Activated T-cell treated with anti-CD3 and anti-CD28 coated beads, Interleukin-2, amount 50 U/mL, for 24 hours (primary cell): ENCODE results near the gene KCTD6.

ENCODE experiments used
- DNase-seq: peaks from one replicate; pipeline ENCODE4 v3.0.0-alpha.2; 2020
- H3K27ac Mint-ChIP-seq: 2 replicates; pipeline ENCODE4 v1.8.0; 2020; ENCODE audit warnings: mild to moderate bottlenecking, mixed read lengths
- H3K27me3 Mint-ChIP-seq: 2 replicates; pipeline ENCODE4 v1.8.0; 2020; ENCODE audit warnings: mixed read lengths
- H3K36me3 Mint-ChIP-seq: 2 replicates; pipeline ENCODE4 v1.8.0; 2020; ENCODE audit warnings: low read depth, mixed read lengths
- H3K4me1 Mint-ChIP-seq: 2 replicates; pipeline ENCODE4 v1.8.0; 2020; ENCODE audit warnings: low read depth, mixed read lengths
- H3K4me3 Mint-ChIP-seq: 2 replicates; pipeline ENCODE4 v1.8.0; 2020; ENCODE audit warnings: mild to moderate bottlenecking, moderate library complexity, mixed read lengths
- H3K9me3 Mint-ChIP-seq: 2 replicates; pipeline ENCODE4 v1.8.0; 2020; ENCODE audit warnings: mixed read lengths

The KCTD6 gene

DNA sequence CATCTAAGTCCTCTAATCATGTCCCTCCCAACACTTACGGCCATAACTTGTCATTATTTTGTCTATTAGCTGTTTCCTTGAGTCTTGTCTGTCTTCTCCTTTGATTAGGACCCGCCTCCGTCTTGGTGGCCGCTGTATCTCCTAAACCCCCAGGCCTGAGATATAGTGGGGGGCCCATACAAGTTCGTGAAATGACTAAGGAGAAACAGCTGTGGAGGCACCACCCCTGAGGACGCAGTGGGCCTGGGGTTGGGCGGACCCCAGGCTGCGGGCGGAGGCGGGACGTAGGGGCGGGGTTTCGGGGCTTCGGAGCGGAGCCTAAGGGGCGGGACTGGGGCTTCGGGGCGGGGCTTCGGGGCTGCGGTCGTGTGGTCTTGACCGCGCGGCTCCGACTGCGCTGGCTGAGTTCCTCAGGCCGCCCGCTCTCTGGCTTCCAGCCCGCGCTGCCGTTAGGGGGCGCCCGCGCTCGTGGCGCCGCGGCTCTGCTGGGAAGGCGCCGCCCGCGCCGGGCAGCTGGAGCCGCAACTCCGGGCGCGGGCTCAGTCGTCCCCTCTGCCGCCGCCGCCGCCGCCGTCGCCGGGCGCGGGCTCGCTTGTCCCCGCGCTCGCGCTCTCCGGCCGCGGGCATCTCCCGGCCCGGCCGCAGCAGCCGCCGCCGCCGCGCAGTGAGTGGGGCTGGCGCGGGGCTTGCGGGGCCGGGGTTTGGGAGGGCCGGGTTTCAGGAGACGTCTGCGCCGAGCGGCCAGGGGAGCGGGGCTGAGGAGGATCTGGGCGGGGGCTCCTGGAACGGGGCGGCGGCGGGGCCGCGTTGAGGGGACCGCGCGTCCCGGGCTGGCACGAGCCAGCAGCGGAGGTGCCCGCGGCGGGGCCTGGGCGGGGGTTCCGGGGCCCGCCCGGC, at the start of gene KCTD6:
TSS of gene KCTD6 (plus strand) at position 591 of the 897 bp plus-strand sequence. CDS start 6,660 bp downstream, outside the sequence.
- Mint-ChIP-seq H3K4me1 (peaks cover 63% of the 10 kb centered on the region), H3K9me3 (no peaks in the 10 kb centered on the region), H3K36me3 (peaks cover 3% of the 10 kb centered on the region), H3K27me3 (peaks cover 10% of the 10 kb centered on the region), H3K27ac (peak within 1 kb of the TSS; percentile 88), H3K4me3 (peak within 1 kb of the TSS; percentile 91)
- DNase-seq: peak; percentile 92

DNA sequence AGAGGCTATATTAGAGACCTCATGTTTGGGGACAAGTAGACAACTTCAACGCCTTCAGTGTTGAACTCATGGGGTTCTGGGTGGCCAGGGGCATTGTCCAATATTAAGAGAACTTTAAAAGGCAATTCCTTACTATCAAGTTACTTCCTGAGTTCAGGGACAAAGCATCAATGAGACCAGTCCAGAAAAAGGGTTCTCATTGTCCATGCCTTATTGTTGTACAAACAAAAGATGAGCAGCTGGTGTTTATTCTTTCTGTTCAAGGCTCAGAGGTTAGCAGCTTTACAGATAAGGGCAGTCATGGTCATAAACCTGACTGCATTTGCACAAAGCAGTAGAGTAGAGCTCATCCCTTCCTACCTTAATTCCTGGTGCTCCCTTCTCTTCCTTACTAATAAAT, 39.7 kb upstream of the KCTD6 start:
- peaks cover 1% of the 10 kb centered on the region for H3K4me1 Mint-ChIP-seq

DNA sequence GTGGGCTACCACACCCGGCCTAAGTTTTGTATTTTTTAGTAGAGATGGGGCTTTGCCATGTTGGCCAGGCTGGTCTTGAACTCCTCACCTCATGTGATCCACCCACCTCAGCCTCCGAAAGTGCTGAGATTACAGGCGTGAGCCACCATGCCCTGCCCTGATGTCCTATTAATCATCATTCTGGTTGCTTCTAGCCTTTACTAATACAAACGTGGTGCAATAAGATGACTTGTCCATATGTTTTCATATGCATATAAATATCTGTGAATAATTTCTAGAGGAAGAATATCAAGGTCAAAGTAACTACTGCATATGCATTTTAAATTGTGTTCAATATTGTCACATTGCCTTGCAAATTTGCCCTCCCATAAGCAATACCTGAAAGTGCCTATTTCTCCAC, 32.7 kb upstream of the KCTD6 start:
- Mint-ChIP-seq H3K27ac (no peak overlapping the region), H3K36me3 (peaks cover 15% of the 10 kb centered on the region), H3K4me1 (peaks cover 10% of the 10 kb centered on the region), H3K4me3 (no peak overlapping the region), H3K9me3 (peaks cover 14% of the 10 kb centered on the region), H3K27me3 (no peaks in the 10 kb centered on the region)
- no peak for DNase-seq

More for the DNA sequence above, 39.7 kb upstream of the KCTD6 start:
- Mint-ChIP-seq H3K9me3 (peaks cover 21% of the 10 kb centered on the region), H3K27me3 (no peaks in the 10 kb centered on the region), H3K4me3 (no peak overlapping the region), H3K27ac (no peak overlapping the region), H3K36me3 (peaks cover 15% of the 10 kb centered on the region)
- DNase-seq: no peak

DNA sequence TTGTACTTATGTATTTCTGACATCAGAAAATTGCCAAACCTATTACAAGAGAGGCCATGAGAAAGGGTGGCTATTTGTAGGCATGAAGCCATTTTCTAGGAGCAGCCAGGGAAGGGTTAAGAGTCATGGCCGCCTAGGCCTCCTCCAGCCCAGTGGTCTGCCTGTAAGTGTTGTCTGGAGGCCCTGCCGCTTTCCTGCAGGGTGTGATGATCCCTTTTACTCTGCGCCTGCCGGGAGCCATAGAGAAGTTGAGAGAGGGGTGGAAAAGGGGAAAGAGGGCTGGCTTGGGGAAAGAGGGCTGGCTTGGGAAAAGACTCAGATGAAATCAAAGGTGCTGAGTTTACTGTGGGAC, 29.1 kb upstream of the KCTD6 start:
- no peak overlapping the region for H3K4me3 Mint-ChIP-seq
- no peaks in the 10 kb centered on the region for H3K27me3 Mint-ChIP-seq
- H3K9me3 Mint-ChIP-seq: no peaks in the 10 kb centered on the region

DNA sequence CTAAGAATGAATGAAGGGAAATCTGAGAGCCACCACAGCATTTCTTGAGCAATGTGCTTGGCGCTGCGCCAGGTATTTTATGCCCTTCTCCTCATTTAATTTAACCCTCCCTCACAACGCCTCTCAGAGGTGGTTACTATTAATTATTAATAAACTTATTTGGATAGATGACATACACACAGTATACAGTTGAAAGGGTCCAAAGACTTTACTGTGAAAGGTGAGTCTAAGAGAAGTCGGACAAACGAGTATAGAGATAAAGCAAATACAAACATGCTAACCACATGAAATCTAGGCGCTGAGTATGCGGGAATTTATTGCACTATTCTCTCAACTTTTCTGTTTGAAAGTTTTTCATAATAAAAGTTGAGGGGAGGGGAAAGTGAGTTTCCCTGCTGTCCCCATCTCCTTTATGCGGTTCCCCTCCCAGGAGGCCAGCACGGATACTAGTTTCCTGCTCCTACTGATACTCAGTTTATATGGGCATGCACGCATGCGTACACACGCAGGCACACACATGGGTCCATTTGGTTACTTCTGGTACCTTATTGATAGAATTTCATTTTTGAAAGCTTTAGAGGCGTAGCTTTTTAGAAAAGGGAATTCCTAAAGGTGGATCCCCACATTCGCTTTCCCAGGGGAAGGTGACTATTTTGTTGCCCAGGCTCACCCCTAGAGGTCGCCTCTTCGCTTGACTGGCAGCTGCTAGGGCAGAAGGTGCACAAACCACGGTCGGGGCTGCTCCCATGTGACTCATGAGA, 28.5 kb upstream of the KCTD6 start:
- DNase-seq: peak; percentile 78
- Mint-ChIP-seq H3K4me1 (peaks cover 22% of the 10 kb centered on the region), H3K27ac (peak overlapping the region; percentile 78), H3K36me3 (no peaks in the 10 kb centered on the region), H3K27me3 (no peaks in the 10 kb centered on the region), H3K4me3 (peak overlapping the region; percentile 37), H3K9me3 (no peaks in the 10 kb centered on the region)

More for the DNA sequence above, 29.1 kb upstream of the KCTD6 start:
- no peak for DNase-seq
- peaks cover 22% of the 10 kb centered on the region for H3K4me1 Mint-ChIP-seq
- no peak overlapping the region for H3K27ac Mint-ChIP-seq
- H3K36me3 Mint-ChIP-seq: no peaks in the 10 kb centered on the region

DNA sequence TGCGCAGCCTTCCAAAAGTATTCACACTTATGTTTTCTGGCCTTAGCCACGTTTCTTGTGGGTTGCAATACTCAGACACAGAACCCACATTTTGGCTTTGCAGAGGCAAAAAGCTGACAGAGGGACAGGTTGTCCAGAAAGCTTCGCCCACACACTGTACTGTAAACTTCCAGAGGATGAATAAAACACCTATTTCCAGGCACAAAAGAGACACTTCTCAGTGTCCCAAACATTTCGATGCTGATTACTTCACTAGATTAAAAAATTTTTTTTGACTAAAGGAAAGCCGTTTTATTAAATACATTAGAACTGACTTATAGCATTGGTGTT, 28.0 kb upstream of the KCTD6 start:
- H3K4me1 Mint-ChIP-seq: peaks cover 22% of the 10 kb centered on the region
- no peaks in the 10 kb centered on the region for H3K27me3 Mint-ChIP-seq
- no peak for DNase-seq
- H3K9me3 Mint-ChIP-seq: no peaks in the 10 kb centered on the region
- H3K27ac Mint-ChIP-seq: peak overlapping the region; percentile 78
- H3K36me3 Mint-ChIP-seq: no peaks in the 10 kb centered on the region
- H3K4me3 Mint-ChIP-seq: no peak overlapping the region

DNA sequence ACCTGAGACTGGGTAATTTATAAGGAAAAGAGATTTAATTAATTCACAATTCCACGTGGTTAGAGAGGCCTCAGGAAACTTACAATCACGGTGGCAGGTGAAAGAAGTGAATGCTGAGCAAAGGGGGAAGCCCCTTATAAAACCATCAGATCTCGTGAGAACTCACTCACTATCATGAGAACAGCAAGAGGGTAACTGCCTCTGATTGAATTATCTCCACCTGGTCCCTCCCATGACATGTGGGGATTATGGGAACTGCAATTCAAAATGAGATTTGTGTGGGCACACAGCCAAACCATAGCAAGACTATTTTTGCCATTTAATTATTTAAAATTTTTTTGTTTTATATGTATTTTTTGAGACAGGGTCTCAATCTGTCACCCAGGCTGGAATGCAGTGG, 27.0 kb upstream of the KCTD6 start:
- H3K36me3 Mint-ChIP-seq: no peaks in the 10 kb centered on the region
- no peak for DNase-seq
- H3K4me1 Mint-ChIP-seq: peaks cover 23% of the 10 kb centered on the region
- no peaks in the 10 kb centered on the region for H3K27me3 Mint-ChIP-seq
- no peaks in the 10 kb centered on the region for H3K9me3 Mint-ChIP-seq
- H3K27ac Mint-ChIP-seq: no peak overlapping the region
- H3K4me3 Mint-ChIP-seq: no peak overlapping the region

DNA sequence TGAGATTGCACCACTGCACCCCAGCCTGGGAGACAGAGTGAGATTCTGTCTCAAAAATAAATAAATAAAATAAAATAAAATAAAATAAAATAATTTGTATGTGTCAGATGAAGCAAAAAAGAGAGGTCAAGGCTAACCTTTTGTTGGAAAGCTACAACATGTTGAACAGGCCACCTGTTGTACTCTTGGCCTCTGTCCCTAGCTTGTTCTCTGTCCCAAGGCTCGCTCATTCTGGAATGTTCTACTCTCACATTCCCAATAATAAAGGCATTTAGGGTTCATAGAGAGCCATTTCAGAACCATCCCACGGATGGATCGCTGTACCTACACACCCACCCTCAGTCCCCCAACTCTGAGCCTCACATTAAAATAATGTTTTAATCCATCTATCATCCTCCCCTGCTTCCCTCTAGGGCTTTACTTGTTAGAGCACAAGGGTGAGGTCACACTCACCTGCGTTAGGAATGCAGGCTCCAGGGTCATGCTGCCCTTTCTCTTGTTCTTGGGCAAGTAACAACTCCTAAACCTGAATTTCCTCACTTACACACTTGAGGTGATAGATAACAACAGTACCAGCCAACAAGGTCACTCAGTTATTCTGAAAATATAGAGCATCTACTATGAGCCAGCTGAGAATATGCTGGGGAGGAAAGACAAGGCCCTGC, 24.9 kb upstream of the KCTD6 start:
- Mint-ChIP-seq H3K36me3 (no peaks in the 10 kb centered on the region), H3K4me3 (no peak overlapping the region), H3K27me3 (no peaks in the 10 kb centered on the region), H3K27ac (no peak overlapping the region), H3K9me3 (no peaks in the 10 kb centered on the region), H3K4me1 (peaks cover 42% of the 10 kb centered on the region)
- DNase-seq: no peak

DNA sequence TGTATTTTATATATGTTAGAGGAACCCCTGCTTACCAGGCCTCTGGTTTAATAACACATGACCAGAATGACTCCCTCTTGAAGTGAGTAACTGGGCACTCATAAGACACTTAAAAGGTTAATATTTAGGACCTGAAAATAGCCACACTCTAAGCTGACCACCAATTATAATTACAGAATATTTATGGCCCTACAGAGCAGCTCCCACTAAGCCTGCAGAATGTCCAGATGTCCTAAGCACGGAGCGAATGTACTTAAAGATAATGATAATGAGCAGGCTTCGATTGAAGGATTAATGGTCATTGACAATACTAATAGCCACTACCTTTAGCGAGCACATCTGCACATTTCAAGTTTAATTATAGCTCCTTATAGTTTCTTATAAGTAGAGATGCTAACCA, 22.8 kb upstream of the KCTD6 start:
- peaks cover 3% of the 10 kb centered on the region for H3K27me3 Mint-ChIP-seq
- no peak for DNase-seq

DNA sequence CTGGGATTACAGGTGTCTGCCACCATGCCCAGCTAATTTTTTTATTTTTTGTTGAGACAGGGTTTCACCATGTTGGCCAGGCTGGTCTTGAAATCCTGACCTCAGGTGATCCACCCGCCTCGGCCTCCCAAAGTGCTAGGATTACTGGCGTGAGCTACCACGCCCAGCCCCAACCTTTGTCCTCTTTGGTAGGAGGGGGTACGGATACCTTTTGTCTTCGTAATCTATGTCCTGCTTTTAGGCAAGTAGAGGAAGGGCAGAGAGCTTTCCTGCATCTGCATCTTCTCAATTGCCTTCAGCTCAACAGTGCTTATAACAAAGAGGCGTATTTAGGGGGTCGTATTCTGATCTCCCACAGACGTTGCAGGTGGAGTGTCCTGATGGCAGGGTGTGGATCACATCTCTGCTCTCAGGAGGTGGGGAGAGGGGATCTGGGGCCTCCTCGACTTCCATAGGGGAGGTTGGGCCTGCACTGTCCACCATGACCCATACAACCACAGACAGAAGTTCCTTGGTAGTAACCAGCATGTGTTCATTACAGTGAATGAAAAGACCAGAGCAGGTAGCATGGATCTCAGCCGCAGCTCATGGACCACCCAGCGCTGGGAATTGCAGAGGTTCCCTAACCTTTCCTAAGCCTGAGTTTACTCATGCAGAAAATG, 21.4 kb upstream of the KCTD6 start:
- DNase-seq: no peak
- peak overlapping the region; percentile 88 for H3K27ac Mint-ChIP-seq
- no peaks in the 10 kb centered on the region for H3K36me3 Mint-ChIP-seq
- peaks cover 43% of the 10 kb centered on the region for H3K4me1 Mint-ChIP-seq
- H3K27me3 Mint-ChIP-seq: peaks cover 3% of the 10 kb centered on the region
- H3K9me3 Mint-ChIP-seq: no peaks in the 10 kb centered on the region
- no peak overlapping the region for H3K4me3 Mint-ChIP-seq

More for the DNA sequence above, 22.8 kb upstream of the KCTD6 start:
- H3K4me1 Mint-ChIP-seq: peaks cover 42% of the 10 kb centered on the region
- H3K27ac Mint-ChIP-seq: no peak overlapping the region
- H3K9me3 Mint-ChIP-seq: no peaks in the 10 kb centered on the region
- H3K36me3 Mint-ChIP-seq: no peaks in the 10 kb centered on the region
- no peak overlapping the region for H3K4me3 Mint-ChIP-seq

DNA sequence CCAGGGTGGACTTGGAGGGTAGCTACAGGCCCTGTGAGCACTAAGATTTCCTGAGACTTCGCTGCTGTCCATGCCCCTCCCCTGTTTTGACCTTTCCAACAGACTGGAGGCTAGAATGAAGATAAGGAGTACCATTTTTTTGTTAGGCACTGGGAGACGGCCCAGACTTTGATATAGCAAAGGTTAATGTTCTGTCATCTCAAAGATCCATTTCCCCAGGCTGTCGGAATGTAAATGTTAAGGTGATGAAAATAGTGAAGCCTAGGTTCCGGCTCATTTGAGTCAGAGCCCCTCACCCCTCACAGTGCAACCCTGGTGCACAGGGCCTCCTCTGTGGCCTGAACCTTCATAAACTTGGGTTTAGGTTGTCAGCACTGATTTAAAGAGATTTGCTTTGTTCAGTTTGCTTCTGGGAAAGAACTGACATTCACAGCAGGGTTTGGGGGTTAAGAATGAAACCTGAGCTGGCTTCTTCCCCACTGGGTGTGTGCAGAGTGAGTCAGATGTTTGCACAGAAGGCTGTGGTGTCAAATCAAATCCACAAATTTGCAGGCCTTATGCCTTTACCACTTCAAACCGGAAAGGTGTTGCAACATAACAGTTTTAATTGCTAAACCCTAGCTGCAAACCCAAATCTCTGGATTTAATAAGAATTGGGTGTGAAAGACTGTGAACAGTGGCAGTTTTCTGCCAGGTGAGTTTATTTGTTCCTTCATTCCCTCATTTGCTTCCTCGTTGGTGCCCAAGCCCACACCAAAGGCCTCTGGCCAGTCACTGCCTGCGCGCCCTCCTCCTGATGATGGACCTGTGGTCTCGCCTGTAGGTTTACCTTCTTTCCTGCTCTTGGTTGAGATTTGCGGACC, 20.6 kb upstream of the KCTD6 start:
- H3K27me3 Mint-ChIP-seq: peaks cover 3% of the 10 kb centered on the region
- H3K9me3 Mint-ChIP-seq: no peaks in the 10 kb centered on the region
- peak; percentile 54 for DNase-seq
- no peak overlapping the region for H3K4me3 Mint-ChIP-seq
- peaks cover 41% of the 10 kb centered on the region for H3K4me1 Mint-ChIP-seq
- H3K36me3 Mint-ChIP-seq: no peaks in the 10 kb centered on the region
- peak overlapping the region; percentile 88 for H3K27ac Mint-ChIP-seq

DNA sequence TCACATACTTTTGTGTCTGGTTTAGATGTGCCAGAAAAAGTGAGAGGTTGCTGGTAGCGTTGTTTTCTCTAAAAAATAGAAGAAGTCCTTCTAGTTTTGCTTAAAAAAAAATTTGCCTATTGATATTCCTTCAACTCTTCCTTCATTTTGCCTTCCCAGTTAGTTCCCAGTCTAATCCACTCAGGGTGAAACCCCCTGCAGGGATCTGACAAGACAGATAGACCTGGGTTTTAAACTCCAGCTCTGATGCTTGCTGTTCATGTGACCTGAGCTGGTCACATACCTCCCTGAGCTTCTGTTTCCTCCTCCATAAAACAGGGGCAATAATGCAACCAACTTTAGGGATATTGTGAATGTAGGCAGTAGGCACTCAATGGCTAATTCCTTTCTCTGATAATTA, 18.6 kb upstream of the KCTD6 start:
- Mint-ChIP-seq H3K4me1 (peaks cover 41% of the 10 kb centered on the region), H3K9me3 (no peaks in the 10 kb centered on the region), H3K27me3 (peaks cover 3% of the 10 kb centered on the region), H3K27ac (no peak overlapping the region), H3K36me3 (no peaks in the 10 kb centered on the region), H3K4me3 (no peak overlapping the region)
- DNase-seq: no peak

DNA sequence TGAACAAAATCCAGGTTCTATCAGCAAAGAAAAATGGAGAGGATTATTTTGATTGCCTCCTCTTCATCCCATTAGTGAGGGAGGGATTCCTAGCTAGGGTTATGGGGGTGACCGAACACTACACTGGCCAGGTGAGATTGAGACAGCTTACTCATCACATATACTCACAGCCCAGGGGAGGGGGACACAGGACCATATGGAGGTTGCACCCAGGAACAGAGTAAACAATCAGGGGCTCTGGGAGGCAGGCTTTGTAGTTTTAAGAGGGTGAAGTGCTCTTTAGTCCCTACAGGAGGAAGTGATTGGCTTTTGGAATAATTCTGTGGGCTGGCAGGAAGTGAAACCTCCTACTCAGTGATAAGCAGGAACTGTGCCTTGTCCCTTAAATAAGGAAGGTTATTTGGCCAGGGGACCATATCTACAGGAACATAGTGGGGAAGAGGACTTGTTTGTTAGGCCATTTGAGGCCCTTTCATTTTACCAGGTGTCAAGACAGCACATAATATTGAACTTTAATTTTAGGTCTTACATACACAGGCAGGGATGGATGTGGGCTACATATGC, 17.5 kb upstream of the KCTD6 start:
- Mint-ChIP-seq H3K27ac (no peak overlapping the region), H3K36me3 (no peaks in the 10 kb centered on the region), H3K4me1 (peaks cover 41% of the 10 kb centered on the region), H3K27me3 (peaks cover 3% of the 10 kb centered on the region), H3K4me3 (no peak overlapping the region), H3K9me3 (no peaks in the 10 kb centered on the region)
- DNase-seq: no peak
